K562 (cell line): ENCODE measurements around the gene LRP1. TPM values are rescaled to one million over a fixed set of nuclear protein-coding genes. Genes with fewer than 3 reads are reported as not detected.

Source experiments
- ATAC-seq: fragments of 200-7000 bp; cut with Tn5 transposase; 3 replicates; pipeline ENCODE4 v1.9.1; 2020; ENCODE audit warnings: moderate library complexity
- BruUV-seq: library from RNA; stranded (reverse); fragments of 400-500 nt; replicated peaks from 2 replicates; lab custom pipeline; 2021; lab: Mats Ljungman, UMichigan
- CTCF ChIA-PET: fragments of 300-600 bp; formaldehyde crosslinking; extraction: SDS; loops from one replicate; lab custom pipeline; 2021; ENCODE audit warnings: low intra/inter-chr PET ratio; lab: Yijun Ruan, JAX
- POLR2A ChIA-PET: fragments of 300-600, 350-650 bp; sonication (Branson Sonifier 250); formaldehyde crosslinking; extraction: SDS; loops from one replicate; lab custom pipeline; 2021; ENCODE audit warnings: antibody characterized with exemption, inconsistent platforms; lab: Yijun Ruan, JAX
- DNase-seq, 4 experiments: peaks; one replicate each; pipeline versions ENCODE4 v3.0.0 to v3.0.0-alpha.2; 2011 to 2018; ENCODE audit warnings: low spot score in 3 of 4, mixed read lengths in 3 of 4; ENCODE audit errors: extremely low read depth in 1 of 4
- FAIRE-seq: peaks from 2 replicates; lab custom pipeline; 2011; peaks lifted over from hg19 to GRCh38; lab: Jason Lieb, UNC
- H2AFZ ChIP-seq: 2 replicates; pipeline ENCODE4 v1.6.0; 2011; ENCODE audit warnings: low read depth, low read length, control low read depth, inconsistent platforms
- H3K27ac ChIP-seq: fragments of 200-600 bp; 3 replicates; pipeline ENCODE4 v1.8.0; 2011; ENCODE audit warnings: low read depth, mild to moderate bottlenecking, control low read depth, inconsistent platforms, low read length, moderate library complexity, mixed read lengths; ENCODE audit errors: extremely low read depth
- H3K27me3 ChIP-seq, 2 experiments: fragments of 300-600 bp in 1 of 2; 2 replicates in 1 of 2; 3 replicates in 1 of 2; pipeline versions ENCODE4 v1.6.0 to v1.8.0; 2011; ENCODE audit warnings: inconsistent platforms in 2 of 2, low read length in 2 of 2, mild to moderate bottlenecking in 1 of 2, mixed read lengths in 1 of 2, moderate library complexity in 1 of 2; ENCODE audit not compliant: control insufficient read depth in 2 of 2, insufficient read depth in 2 of 2
- H3K36me3 ChIP-seq: fragments of 300-600 bp; 3 replicates; pipeline ENCODE4 v1.8.0; 2011; ENCODE audit warnings: mild to moderate bottlenecking, low read length, inconsistent platforms; ENCODE audit not compliant: control insufficient read depth, insufficient read depth
- H3K4me1 ChIP-seq, 2 experiments: fragments of 200-600 bp in 1 of 2; replicated peaks in 1 of 2; 2 replicates in 1 of 2; 3 replicates in 1 of 2; pipeline versions ENCODE4 v1.5.1 to v1.8.0; 2011; ENCODE audit warnings: inconsistent platforms in 2 of 2, low read length in 2 of 2, mild to moderate bottlenecking in 1 of 2, mixed read lengths in 1 of 2, moderate library complexity in 1 of 2; ENCODE audit not compliant: control insufficient read depth in 2 of 2, insufficient read depth in 2 of 2
- H3K4me2 ChIP-seq: 2 replicates; pipeline ENCODE4 v1.6.1; 2011; ENCODE audit warnings: low read length, control low read depth, inconsistent platforms, mixed read lengths; ENCODE audit not compliant: insufficient read depth
- H3K4me3 ChIP-seq: fragments of 200-600 bp; sonication (generic), shearing (Covaris generic); 2 replicates; pipeline ENCODE4 v1.5.1; 2016; ENCODE audit warnings: control low read depth, inconsistent platforms
- H3K79me2 ChIP-seq: fragments of 200-600 bp; 3 replicates; pipeline ENCODE4 v1.8.0; 2011; ENCODE audit warnings: low read length, inconsistent platforms; ENCODE audit not compliant: control insufficient read depth, insufficient read depth
- H3K9ac ChIP-seq, 2 experiments: 2 replicates each; pipeline versions ENCODE4 v1.6.0 to v1.6.1; 2011; ENCODE audit warnings: low read depth in 2 of 2, low read length in 2 of 2, control low read depth in 1 of 2, inconsistent platforms in 1 of 2, mild to moderate bottlenecking in 1 of 2, mixed read lengths in 1 of 2; ENCODE audit not compliant: insufficient read depth in 1 of 2
- H3K9me1 ChIP-seq: one replicate; pipeline ENCODE4 v1.6.0; 2011; ENCODE audit warnings: inconsistent platforms, mild to moderate bottlenecking, low read length, moderate library complexity; ENCODE audit not compliant: control insufficient read depth, insufficient read depth
- H3K9me3 ChIP-seq: replicated peaks from 2 replicates; pipeline ENCODE4 v1.5.1; 2011; ENCODE audit warnings: low read depth, low read length, inconsistent platforms; ENCODE audit not compliant: control insufficient read depth, insufficient read depth
- H4K20me1 ChIP-seq: replicated peaks from 2 replicates; pipeline ENCODE4 v1.6.1; 2011; ENCODE audit warnings: low read length, inconsistent platforms, mixed read lengths; ENCODE audit not compliant: control insufficient read depth, insufficient read depth
- CEBPB ChIP-seq: fragments of 450-650 bp; IDR thresholded peaks from 2 replicates; pipeline ENCODE4 v1.6.1; 2016; ENCODE audit warnings: missing genetic modification characterization, missing compliant biosample characterization
- CEBPG ChIP-seq, 3 experiments: fragments of 200-800 bp in 1 of 3; sonication (Bioruptor generic) in 1 of 3; sonication (generic) in 1 of 3; formaldehyde crosslinking in 1 of 3; IDR thresholded peaks in 2 of 3; conservative IDR thresholded peaks in 1 of 3; 2 replicates each; pipeline versions ENCODE4 v1.6.1 to v1.8.0; 2016 to 2022; ENCODE audit warnings: missing compliant biosample characterization in 2 of 3, missing genetic modification characterization in 2 of 3, mild to moderate bottlenecking in 1 of 3, missing genetic modification reagents in 1 of 3
- ESRRB ChIP-seq: fragments of 250-450 bp; sonication (Bioruptor Pico); IDR thresholded peaks from 2 replicates; pipeline ENCODE4 v1.5.0; 2020; ENCODE audit warnings: mild to moderate bottlenecking, moderate library complexity, borderline replicate concordance
- MYBL2 ChIP-seq, 2 experiments: fragments of 450-650 bp in 1 of 2; sonication (generic) in 1 of 2; formaldehyde crosslinking in 1 of 2; IDR thresholded peaks; 2 replicates each; pipeline versions ENCODE4 v1.6.1 to v1.8.1; 2017 to 2022; ENCODE audit warnings: borderline replicate concordance in 1 of 2, inconsistent platforms in 1 of 2, low read depth in 1 of 2, mild to moderate bottlenecking in 1 of 2, missing genetic modification reagents in 1 of 2, moderate library complexity in 1 of 2
- WGBS: fragments of 100-300 bp; shearing (Covaris generic); methylation state at CpG from one replicate; pipeline ENCODE4 v1.1.6; 2016; ENCODE audit warnings: low coverage, mixed read lengths; ENCODE audit not compliant: insufficient coverage; ENCODE audit errors: missing lambda C conversion rate; 5-methylcytosine and 5-hydroxymethylcytosine counted together
- in situ Hi-C: fragments of 300-500 bp; cut with MboI; formaldehyde crosslinking; loops from 4 replicates; pipeline ENCODE4 v1.15.0; 2018; ENCODE audit warnings: inconsistent platforms, mixed read lengths
- intact Hi-C: fragments of 100-400 bp; cut with micrococcal nuclease; formaldehyde crosslinking; loops from 2 replicates; pipeline ENCODE4 v1.14.2; 2022
- polyA plus RNA-seq, 8 experiments: library from polyadenylated mRNA; depleted of rRNA in 4 of 8; stranded (reverse) in 5 of 8; unstranded in 3 of 8; fragments of >200 nt; fragmentation: Nextera tagmentation in 2 of 8; fragmentation: Illumina TruSeq in 1 of 8; extraction: Ambion mirVana in 2 of 8; extraction: Trizol in 1 of 8; gene quantifications; 2 replicates each; pipeline versions ENCODE4 v1.2.1 to v1.2.3, GENCODE V29; 2011 to 2014; ENCODE audit warnings: inconsistent platforms in 1 of 8, missing spikeins in 1 of 8
- total RNA-seq, 7 experiments: library from RNA; depleted of rRNA in 6 of 7; stranded (reverse); fragments of >200 nt in 6 of 7; fragmentation: Illumina TruSeq in 2 of 7; extraction: Trizol in 2 of 7; gene quantifications; 2 replicates each; pipeline versions ENCODE4 v1.2.1 to v1.2.3, GENCODE V29; 2011 to 2021; ENCODE audit warnings: low replicate concordance in 1 of 7

The LRP1 gene
- total and polyA plus RNA-seq, 9 of the 15 experiments (the other 6 are each of a cell fraction or from before 2014, with no cell fraction given) = 0.04 to 0.64 (median 0.19) TPM; not detected in 2

- DNase-seq (no peak), ATAC-seq (no peak), FAIRE-seq (no peak)
- Histone ChIP-seq H3K27ac (no peak overlapping the region), H3K79me2 (no peaks in the 10 kb centered on the region), H4K20me1 (0 out of 2 replicates have a peak, but pooled peaks cover 3% of the 10 kb centered on the region), H3K9me3 (no peaks in the 10 kb centered on the region), H3K9me1 (no peaks in the 10 kb centered on the region), H3K27me3 (peaks cover 0 to 11% of the 10 kb centered on the region in 2 experiments; a peak in 3 of 5 replicates), H3K4me1 (peaks cover 0 to 8% of the 10 kb centered on the region in 2 experiments; a peak in 4 of 5 replicates), H3K9ac (no peak overlapping the region; a peak in 1 of 4 replicates), H3K4me3 (no peak overlapping the region), H3K4me2 (no peak overlapping the region), H2AFZ (no peak overlapping the region), H3K36me3 (no peaks in the 10 kb centered on the region)
- in situ Hi-C loops (no loop called here), intact Hi-C loops (no loop called here)
- BruUV-seq = no TSS peak
- POLR2A ChIA-PET = interaction anchor here (0.7 to 1.1 kb wide), 4 partner anchors 11 to 34 kb away, joined by 3 to 5 read pairs (median 4); no protein-coding TSS in a partner anchor
- WGBS = 20% methylated on average over 4 of the region's 4 CpGs
- CTCF ChIA-PET = no interaction called here
- TF ChIP-seq MYBL2 (IDR thresholded peaks at IDR 0.05; ENCODE audit: low read depth) = no peak
- TF ChIP-seq MYBL2 (CRISPR knock-in tag; IDR thresholded peaks at IDR 0.05; ENCODE audit: borderline replicate concordance) = no peak
- TF ChIP-seq CEBPB = peak; percentile 83
- no peak for TF ChIP-seq CEBPG (CRISPR knock-in tag; IDR thresholded peaks at IDR 0.05)
- peak; percentile 35 to 70; a peak in 3 of 4 replicates for TF ChIP-seq CEBPG (tag; conservative IDR thresholded peaks at IDR 0.05 in 1 of 2, IDR thresholded peaks at IDR 0.05 in 1 of 2)
- TF ChIP-seq ESRRB = no peak
Measured at GRCh38 chr12:57148469-57149244, 20.4 kb downstream of the LRP1 start.
